Ovary (tissue), 3 donors: ENCODE results near the gene AKT3.

Experiments
- EP300 ChIP-seq: sonication (generic); formaldehyde crosslinking; IDR thresholded peaks from one replicate; pipeline ENCODE4 v1.6.1; 2017; ENCODE audit warnings: antibody characterized with exemption
- POLR2A ChIP-seq: fragments of 450-650 bp; IDR thresholded peaks from one replicate; pipeline ENCODE4 v1.6.1; 2017; ENCODE audit warnings: antibody characterized with exemption, mild to moderate bottlenecking, moderate library complexity
- TF ChIP-seq, protein P1 (sequence below), 3 donors: fragments of 450-650 bp in 2 of 3; fragments of 200-600 bp in 1 of 3; IDR thresholded peaks; one replicate each; pipeline versions ENCODE4 v1.5.1 to v1.8.0; 2016 to 2022; ENCODE audit warnings: antibody characterized with exemption in 3 of 3, mild to moderate bottlenecking in 1 of 3
- donor health status: DM: no; HTN: no; CAD: no.

DNA sequence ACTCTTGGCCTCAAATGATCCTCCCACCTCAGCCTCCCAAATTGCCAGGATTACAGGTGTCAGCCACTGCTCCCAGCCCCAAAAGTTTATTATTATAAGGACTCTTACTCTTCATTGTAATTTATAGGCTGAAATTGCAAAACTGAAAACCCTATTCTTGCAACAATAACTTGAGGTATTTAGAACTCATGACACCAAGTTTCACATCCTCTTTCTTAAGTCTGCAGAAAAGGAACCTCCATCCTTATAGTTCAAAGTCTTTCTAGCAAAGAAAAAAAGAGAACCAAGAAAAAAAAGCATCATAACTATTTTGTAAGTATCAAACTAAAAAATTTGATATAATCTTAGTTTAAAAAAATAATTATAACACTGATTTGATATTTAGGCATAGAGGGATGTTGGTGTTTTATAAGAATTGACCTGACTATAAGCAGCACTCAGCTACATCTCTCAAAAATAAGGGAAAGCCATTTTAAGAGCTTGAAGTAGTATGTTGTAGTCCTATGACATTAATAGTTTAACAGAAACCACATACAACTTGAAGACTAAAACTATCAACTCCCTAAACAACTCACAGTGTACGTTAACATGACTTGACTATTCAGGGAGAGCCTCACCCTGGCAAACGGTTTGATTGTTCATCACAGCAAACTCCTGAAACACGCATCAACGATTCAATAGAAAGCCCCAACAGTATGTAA is 122.4 kb downstream of the AKT3 start:
- TF ChIP-seq, protein P1, sequence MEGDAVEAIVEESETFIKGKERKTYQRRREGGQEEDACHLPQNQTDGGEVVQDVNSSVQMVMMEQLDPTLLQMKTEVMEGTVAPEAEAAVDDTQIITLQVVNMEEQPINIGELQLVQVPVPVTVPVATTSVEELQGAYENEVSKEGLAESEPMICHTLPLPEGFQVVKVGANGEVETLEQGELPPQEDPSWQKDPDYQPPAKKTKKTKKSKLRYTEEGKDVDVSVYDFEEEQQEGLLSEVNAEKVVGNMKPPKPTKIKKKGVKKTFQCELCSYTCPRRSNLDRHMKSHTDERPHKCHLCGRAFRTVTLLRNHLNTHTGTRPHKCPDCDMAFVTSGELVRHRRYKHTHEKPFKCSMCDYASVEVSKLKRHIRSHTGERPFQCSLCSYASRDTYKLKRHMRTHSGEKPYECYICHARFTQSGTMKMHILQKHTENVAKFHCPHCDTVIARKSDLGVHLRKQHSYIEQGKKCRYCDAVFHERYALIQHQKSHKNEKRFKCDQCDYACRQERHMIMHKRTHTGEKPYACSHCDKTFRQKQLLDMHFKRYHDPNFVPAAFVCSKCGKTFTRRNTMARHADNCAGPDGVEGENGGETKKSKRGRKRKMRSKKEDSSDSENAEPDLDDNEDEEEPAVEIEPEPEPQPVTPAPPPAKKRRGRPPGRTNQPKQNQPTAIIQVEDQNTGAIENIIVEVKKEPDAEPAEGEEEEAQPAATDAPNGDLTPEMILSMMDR (IDR thresholded peaks at IDR 0.05), result no peak
- TF ChIP-seq POLR2A (no peak), EP300 (no peak)
